Effector memory CD4-positive, alpha-beta T cell (primary cell): Measurements from ENCODE around the gene GALNT17.
"Not testable (repeated sequence)": the region's sequence is repeated elsewhere in the genome, so short reads cannot be mapped to it uniquely, and the experiment has no call there.

Source experiments
- DNase-seq, 3 donors: peaks; one replicate each; pipeline ENCODE4 v3.0.0-alpha.2; 2020
- H3K27ac ChIP-seq: 2 replicates; pipeline ENCODE4 v1.7.0; 2013; ENCODE audit warnings: mild to moderate bottlenecking, low read length, moderate library complexity; ENCODE audit not compliant: insufficient read depth, poor library complexity, severe bottlenecking
- H3K27me3 ChIP-seq: replicated peaks from 2 replicates; pipeline ENCODE4 v1.7.0; 2013; ENCODE audit warnings: mild to moderate bottlenecking, low read length; ENCODE audit not compliant: insufficient read depth, control insufficient read depth, poor library complexity, severe bottlenecking
- H3K36me3 ChIP-seq: 2 replicates; pipeline ENCODE4 v1.7.0; 2013; ENCODE audit warnings: mild to moderate bottlenecking, low read length, moderate library complexity; ENCODE audit not compliant: control insufficient read depth, insufficient read depth
- H3K4me1 ChIP-seq: 2 replicates; pipeline ENCODE4 v1.7.0; 2013; ENCODE audit warnings: low read length, mild to moderate bottlenecking; ENCODE audit not compliant: control insufficient read depth, insufficient read depth, poor library complexity, severe bottlenecking
- H3K4me3 ChIP-seq: 2 replicates; pipeline ENCODE4 v1.7.0; 2013; ENCODE audit warnings: low read length, low read depth, mild to moderate bottlenecking; ENCODE audit not compliant: insufficient read depth, poor library complexity, severe bottlenecking
- H3K9me3 ChIP-seq: 2 replicates; pipeline ENCODE4 v1.7.0; 2013; ENCODE audit warnings: mild to moderate bottlenecking, low read length, moderate library complexity; ENCODE audit not compliant: control insufficient read depth

GALNT17 gene

DNA sequence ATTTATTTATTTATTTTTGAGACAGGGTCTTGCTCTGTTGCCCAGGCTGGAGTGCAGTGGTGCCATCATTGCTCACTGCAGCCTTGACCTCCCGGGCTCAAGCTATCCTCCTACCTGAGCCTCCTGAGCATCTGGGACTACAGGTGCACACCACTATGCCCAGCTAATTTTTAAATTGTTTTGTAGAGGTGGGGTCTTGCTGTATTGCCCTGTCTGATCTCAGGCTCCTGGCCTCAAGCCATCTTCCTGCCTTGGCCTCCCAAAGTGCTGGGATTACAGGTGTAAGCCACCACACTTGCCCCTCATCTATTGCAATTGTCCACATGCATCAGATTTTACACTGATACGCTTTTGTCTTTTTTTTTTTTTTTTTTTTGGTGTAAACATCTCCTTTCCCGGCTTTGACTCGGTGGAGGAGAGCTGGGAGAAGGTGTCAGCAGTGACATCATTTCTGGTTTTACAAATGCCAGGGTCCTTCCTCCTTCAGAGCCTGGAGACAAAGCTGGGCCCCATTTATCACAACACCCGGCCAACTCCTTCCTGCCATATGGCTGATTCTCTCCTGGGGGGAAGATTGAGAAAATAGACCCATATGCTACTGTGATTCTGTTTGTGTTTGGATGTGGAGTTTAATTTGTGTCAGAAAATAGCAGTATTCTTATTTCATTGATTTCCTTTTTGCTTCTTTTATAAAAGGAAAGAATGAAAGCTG lies 61.3 kb downstream of the GALNT17 start:
- Histone ChIP-seq H3K4me3 (no peak overlapping the region), H3K9me3 (no peaks in the 10 kb centered on the region), H3K4me1 (no peaks in the 10 kb centered on the region), H3K27ac (no peak overlapping the region), H3K27me3 (no peaks in the 10 kb centered on the region), H3K36me3 (no peaks in the 10 kb centered on the region)
- no peak for DNase-seq

GRCh38 chr7:71198391-71198790 lies 66.4 kb downstream of the GALNT17 start:
- Histone ChIP-seq H3K4me3 (no peak overlapping the region), H3K27me3 (no peaks in the 10 kb centered on the region), H3K9me3 (no peaks in the 10 kb centered on the region), H3K27ac (no peak overlapping the region), H3K36me3 (no peaks in the 10 kb centered on the region), H3K4me1 (no peaks in the 10 kb centered on the region)
- DNase-seq, result no peak

GRCh38 chr7:71198887-71199286 lies 66.9 kb downstream of the GALNT17 start:
- Histone ChIP-seq H3K27me3 (no peaks in the 10 kb centered on the region), H3K4me1 (no peaks in the 10 kb centered on the region), H3K36me3 (no peaks in the 10 kb centered on the region), H3K27ac (no peak overlapping the region), H3K4me3 (no peak overlapping the region), H3K9me3 (no peaks in the 10 kb centered on the region)
- DNase-seq, result no peak

GRCh38 chr7:71206184-71206583 lies 74.2 kb downstream of the GALNT17 start:
- H3K4me1 ChIP-seq, result no peaks in the 10 kb centered on the region
- H3K36me3 ChIP-seq, result no peaks in the 10 kb centered on the region
- H3K4me3 ChIP-seq, result no peak overlapping the region
- DNase-seq, result no peak
- H3K9me3 ChIP-seq, result no peaks in the 10 kb centered on the region
- H3K27ac ChIP-seq, result no peak overlapping the region
- H3K27me3 ChIP-seq, result no peaks in the 10 kb centered on the region

GRCh38 chr7:71208881-71209280 lies 76.9 kb downstream of the GALNT17 start:
- H3K4me1 ChIP-seq, result no peaks in the 10 kb centered on the region
- no peak overlapping the region for H3K4me3 ChIP-seq
- no peaks in the 10 kb centered on the region for H3K27me3 ChIP-seq
- DNase-seq, result no peak
- no peak overlapping the region for H3K27ac ChIP-seq
- no peaks in the 10 kb centered on the region for H3K36me3 ChIP-seq
- no peaks in the 10 kb centered on the region for H3K9me3 ChIP-seq

- H3K9me3 ChIP-seq, H3K27me3 ChIP-seq, H3K4me3 ChIP-seq, H3K27ac ChIP-seq, H3K36me3 ChIP-seq, H3K4me1 ChIP-seq, DNase-seq: not testable (repeated sequence)
Measured at GRCh38 chr7:71209484-71209883, 77.5 kb downstream of the GALNT17 start.

DNA sequence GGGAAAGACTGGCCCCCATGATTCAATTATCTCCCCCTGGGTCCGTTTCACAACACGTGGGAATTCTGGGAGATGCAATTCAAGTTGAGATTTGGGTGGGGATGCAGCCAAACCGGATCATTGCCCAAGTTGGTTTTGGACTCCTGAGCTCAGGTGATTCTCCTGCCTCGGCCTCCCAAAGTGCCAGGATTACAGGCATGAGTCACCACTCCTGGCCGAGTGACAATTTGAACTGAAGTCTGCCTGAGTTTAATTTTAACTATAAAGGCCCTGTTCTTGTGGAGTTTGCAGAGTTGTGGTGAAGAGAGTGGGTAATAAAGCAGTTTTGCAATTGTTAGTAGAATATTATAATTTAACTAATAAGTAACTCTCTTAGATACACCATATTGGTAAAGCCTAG lies 78.3 kb downstream of the GALNT17 start:
- Histone ChIP-seq H3K27ac (no peak overlapping the region), H3K36me3 (no peaks in the 10 kb centered on the region), H3K4me1 (no peaks in the 10 kb centered on the region), H3K4me3 (no peak overlapping the region), H3K9me3 (no peaks in the 10 kb centered on the region), H3K27me3 (no peaks in the 10 kb centered on the region)
- no peak for DNase-seq

- not testable (repeated sequence) for DNase-seq, H3K4me1 ChIP-seq, H3K27me3 ChIP-seq, H3K36me3 ChIP-seq, H3K9me3 ChIP-seq, H3K4me3 ChIP-seq, H3K27ac ChIP-seq
Measured at GRCh38 chr7:71212433-71212832, 80.5 kb downstream of the GALNT17 start.

DNA sequence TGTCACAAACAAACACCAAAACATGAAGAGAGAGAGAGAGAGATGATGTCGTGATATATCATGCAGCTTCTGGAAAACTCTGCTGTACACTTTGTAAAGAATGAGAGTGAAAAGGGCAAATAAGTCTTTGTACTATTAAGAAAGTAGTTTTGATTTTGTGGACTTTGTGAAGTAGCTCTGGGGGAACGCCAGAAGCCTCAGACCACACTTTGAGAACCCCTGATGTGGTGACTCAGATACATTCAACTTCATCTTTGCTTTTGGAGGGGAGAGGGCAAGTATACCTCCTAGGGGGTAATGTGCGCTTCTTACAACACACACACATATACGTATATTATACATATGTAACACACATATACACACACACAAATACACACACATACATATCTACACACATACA lies 84.3 kb downstream of the GALNT17 start:
- H3K27me3 ChIP-seq, result no peaks in the 10 kb centered on the region
- no peaks in the 10 kb centered on the region for H3K36me3 ChIP-seq
- no peak for DNase-seq
- no peaks in the 10 kb centered on the region for H3K4me1 ChIP-seq
- no peak overlapping the region for H3K27ac ChIP-seq
- no peak overlapping the region for H3K4me3 ChIP-seq
- H3K9me3 ChIP-seq, result peaks cover 3% of the 10 kb centered on the region

DNA sequence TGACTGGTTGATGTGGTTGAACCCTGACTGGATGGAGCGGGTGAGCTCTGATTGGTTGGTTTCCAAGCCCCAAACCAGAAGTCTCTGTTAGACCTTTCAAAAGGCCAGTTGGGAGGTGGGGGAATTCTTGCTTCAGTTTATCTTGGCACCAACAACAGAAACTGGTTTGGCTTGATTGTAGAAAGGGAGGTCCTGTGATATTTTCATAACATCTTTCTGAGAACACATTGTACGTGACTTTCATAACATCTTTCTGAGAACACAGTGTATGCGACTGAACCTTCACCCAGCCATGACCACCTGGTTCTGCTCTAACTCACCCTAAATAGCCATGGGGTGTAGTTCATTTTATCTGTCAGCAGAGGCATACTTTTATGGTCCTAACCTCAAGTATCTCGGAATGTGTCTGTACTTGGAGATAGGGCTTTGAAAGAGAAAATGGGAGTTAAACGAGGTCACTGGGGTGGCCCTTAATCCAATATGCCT lies 88.3 kb downstream of the GALNT17 start:
- Histone ChIP-seq H3K36me3 (no peaks in the 10 kb centered on the region), H3K4me3 (no peak overlapping the region), H3K27me3 (no peaks in the 10 kb centered on the region), H3K9me3 (peaks cover 3% of the 10 kb centered on the region), H3K4me1 (no peaks in the 10 kb centered on the region), H3K27ac (no peak overlapping the region)
- no peak for DNase-seq
